NCI-H774 (cell line): ENCODE data around the gene TNFRSF14.
"Not testable (repeated sequence)": the region's sequence is repeated elsewhere in the genome, so short reads cannot be mapped to it uniquely, and the experiment has no call there.

Experiments
- DNase-seq: peaks from one replicate; lab custom pipeline; 2025; lab: John Stamatoyannopoulos, UW

TNFRSF14 gene

GRCh38 chr1:2554621-2555387 is 1.4 kb upstream of the TNFRSF14 start:
- DNase-seq: no peak

DNA sequence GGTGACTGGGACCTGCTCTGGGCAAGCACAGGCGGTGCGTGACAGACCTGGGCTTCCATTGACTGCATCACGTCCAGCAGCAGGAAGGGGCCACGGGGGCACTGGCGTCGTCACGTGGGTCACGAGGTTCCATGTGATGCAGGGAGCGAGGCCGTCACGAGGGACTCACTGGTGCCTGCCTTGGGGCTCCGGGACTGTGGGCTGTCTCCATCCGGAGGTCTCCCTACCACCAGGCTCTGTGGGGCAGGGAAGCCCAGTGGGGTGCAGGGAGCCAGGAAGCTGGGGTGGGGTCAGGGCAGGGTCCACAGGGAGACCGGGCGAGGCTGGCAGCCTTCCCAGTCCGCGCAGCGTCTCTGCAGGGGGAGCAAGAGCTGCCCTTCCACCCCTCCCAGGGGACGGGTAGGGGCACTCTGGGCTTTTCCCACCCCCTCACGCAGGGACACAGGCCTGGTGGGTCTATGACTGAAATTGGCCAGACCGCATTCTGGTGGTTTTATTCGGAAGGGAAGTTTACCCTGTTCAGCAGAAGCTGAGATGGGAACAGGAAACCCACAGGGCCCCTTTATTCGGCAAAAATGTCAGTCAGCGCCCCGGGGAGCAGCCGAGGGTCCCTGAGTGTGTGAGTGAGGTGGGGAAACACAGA is 416 bp upstream of the TNFRSF14 start:
- no peak for DNase-seq

GRCh38 chr1:2556678-2557481 is 709 bp downstream of the TNFRSF14 start:
- DNase-seq: no peak

DNA sequence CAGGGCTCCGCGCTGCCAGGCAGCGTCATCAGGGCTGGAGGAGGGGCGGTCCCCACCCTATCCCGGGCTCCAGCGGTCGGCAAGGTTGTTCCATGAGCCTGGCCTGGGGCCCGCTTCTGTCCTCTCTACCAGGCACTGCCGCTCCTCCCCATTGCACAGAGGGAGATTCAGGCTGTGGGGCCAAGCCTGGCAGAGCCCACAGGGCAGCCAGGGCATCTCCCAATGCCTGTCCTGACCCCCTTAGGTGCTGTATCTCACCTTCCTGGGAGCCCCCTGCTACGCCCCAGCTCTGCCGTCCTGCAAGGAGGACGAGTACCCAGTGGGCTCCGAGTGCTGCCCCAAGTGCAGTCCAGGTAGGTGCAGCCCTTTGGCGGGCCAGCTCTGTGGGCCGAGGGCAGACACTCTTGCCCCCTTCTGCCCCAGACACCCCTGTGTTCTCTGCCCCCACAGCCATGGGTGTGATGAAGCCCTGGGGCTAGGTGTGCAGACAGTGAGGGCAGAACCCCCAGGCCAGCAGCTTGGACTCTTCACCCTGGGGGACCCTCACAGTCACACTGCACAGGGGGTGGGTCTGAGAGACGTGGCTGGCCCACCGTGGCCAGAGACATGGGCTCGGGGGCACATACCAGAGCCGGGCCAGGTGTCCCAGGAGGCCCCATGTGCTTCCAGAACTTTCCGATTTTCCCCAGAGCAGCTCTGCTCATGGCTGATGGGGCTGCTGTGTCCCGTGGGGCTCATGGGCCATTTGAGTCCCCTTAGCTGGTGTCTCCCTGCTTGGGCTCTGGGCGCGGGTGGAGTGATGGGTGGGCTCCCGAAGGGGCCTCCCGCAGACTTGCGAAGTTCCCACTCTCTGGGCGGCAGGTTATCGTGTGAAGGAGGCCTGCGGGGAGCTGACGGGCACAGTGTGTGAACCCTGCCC is 1.6 kb downstream of the TNFRSF14 start:
- no peak for DNase-seq

DNA sequence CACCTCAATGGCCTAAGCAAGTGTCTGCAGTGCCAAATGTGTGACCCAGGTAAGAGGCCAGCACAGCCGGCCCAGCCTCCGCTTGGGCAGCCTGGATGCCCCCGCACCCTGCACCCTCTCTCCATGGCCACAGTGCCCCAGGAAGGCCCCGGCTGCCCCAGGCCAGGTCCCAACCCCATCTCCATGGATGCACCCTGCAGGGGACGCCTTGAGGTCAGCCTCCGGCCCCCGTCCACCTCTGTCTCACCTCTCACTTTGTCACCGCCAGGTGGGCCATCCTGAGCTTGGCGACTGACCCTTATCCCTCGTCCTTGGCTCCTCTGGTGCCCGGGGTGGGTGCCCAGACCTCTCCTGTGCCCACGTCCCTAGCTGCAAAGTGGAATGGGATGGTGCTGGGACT is 2.2 kb downstream of the TNFRSF14 start:
- no peak for DNase-seq

- no peak for DNase-seq
These were observed 2.7 kb downstream of the TNFRSF14 start for GRCh38 chr1:2558861-2559260.

DNA sequence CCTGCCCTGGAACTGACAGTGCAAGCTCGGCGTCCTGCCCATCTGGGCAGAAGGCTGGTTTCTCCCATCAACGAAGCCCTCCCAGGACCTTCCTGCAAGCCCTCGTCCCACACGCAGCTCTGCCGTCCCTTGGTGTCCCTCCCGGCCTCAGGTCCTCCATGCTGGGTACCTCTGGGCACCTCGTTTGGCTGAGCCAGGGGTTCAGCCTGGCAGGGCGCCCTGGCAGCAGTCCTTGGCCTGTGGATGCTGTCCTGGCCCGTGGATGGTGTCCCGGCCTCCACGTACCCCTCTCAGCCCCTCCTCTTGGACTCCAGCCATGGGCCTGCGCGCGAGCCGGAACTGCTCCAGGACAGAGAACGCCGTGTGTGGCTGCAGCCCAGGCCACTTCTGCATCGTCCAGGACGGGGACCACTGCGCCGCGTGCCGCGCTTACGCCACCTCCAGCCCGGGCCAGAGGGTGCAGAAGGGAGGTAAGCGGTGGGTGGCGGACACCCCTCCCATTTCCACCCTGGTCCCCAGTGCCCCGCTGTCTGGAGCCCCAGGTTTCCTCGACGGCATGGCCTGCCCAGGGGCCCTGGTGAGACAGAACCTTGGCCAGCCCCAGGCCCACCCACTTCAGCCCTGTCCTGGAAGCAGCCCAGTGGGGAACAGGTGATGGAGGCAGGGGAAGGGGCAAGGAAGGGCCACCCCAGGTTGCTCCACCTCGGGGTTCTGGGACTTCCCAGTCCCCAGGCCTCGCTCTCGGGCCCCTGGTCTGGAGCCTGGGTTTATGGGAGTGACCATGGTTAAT is 3.5 kb downstream of the TNFRSF14 start:
- no peak for DNase-seq

GRCh38 chr1:2560299-2561073 is 4.3 kb downstream of the TNFRSF14 start:
- DNase-seq: no peak

GRCh38 chr1:2561446-2561845 is 5.3 kb downstream of the TNFRSF14 start:
- no peak for DNase-seq

GRCh38 chr1:2561898-2562895 is 6.0 kb downstream of the TNFRSF14 start:
- no peak for DNase-seq

GRCh38 chr1:2563205-2563604 is 7.0 kb downstream of the TNFRSF14 start:
- DNase-seq: no peak

DNA sequence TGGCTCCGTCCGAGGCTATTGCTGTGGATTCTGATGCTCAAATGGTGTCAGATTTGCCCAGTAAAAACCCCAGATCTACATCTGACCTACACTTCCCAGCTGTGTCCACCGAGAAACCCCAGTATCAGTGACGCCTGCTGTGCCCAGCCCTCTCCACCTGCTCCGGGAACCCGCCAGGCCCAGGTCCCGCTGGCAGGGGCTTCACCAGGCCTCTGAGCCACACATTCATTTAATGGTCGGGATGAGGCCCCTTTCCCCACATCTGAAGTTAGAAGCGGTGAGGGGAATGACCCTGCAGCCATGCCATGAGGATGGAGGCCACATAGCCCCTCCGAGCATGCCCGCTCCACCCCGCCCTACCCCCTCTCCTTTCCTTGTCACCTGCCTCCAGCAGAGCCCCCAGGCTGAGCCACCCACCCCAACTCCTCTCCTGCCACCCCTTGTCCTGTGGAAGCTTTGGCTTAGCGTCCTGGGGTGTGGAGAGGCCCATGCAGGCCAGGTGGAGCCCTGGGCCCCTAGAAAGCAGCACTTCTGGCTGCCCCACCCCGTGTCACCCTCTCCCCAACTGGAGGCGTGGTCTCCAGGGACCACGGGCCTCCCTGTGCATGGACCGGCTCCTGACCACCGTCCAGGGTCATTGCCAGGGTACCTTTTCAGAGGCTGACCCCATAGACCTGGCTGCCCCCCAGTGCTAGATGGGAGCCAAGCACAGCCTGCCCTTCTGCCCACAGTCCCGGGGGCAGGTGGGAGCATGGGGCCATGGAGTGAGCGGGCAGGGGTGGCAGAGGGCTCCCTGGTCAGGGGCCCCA is 8.0 kb downstream of the TNFRSF14 start:
- DNase-seq: no peak

- no peak for DNase-seq
These were observed 8.7 kb downstream of the TNFRSF14 start for GRCh38 chr1:2564815-2565374.

DNA sequence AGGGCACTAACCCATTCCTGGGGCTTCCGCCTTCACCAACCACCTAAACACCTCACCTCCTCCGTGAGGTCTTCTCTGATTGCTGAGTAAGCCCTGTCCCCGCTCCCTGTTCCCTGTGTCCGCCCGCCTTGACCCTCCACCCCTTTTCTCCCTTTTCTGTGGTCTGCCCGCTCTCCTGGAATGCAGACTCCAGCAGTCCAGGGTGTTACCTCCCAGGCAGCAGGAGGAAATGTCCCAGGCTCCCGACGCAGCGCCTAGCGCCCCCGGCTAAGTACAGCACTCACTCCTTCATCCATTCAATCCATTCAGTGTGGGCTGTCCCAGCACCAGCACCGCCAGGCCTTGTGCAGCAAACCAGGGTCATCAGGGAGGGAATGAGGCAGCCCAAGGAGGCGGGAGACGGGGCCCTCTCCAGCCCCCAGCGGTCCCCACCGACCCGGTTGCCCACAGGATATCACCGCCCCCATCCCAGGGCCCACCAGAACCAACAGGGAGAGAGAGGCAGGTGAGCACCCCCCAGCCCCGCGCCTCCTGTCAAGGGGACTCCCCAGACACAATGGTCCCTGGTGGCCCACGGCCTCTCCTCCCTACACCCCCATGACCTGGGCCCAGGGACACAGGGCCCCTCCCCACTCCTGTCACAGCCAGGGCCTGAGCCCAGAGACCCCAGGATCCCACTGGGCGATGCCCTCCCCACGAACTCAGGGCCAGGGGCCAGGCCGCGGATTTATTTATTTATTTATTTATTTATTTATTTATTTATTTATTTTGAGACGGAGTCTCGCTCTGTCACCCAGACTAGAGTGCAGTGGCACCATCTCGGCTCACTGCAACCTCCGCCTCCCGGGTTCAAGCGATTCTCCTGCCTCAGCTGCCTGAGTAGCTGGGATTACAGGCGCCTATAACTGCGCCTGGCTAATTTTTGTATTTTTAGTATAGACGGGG is 10.2 kb downstream of the TNFRSF14 start:
- DNase-seq: no peak

DNA sequence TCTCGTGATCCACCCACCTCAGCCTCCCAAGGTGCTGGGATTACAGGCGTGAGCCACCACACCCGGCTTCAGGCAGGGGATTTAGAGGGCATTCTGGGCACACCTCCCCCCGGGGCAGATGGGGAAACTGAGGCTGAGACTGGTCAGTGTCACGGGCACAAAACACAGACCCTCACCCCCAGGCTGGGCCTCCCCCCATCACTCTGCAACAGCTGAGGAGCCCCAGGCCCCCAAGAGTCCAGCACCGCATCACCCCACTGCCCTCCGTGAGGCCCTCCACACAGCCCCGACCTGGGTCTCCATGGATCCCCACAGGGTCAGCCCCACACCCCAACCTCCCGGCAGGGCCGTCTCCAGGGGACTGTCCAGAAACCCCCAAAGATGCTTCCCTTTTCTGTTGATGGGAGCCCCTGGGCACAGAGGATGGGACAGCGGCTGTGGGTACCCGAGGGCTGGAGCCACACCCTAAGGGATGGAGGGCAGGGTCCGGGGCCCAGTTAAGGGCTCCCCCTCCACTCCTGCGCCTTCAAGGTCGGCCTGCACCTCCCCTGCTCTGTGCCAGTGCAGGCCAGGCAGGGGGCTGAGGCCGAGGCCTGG is 11.0 kb downstream of the TNFRSF14 start:
- DNase-seq: no peak

GRCh38 chr1:2568187-2568816 is 12.1 kb downstream of the TNFRSF14 start:
- DNase-seq: not testable (repeated sequence)
